Kidney epithelial cell (primary cell): Measurements from ENCODE around the gene PODXL2. TPM values are rescaled to one million over a fixed set of nuclear protein-coding genes. Genes with fewer than 3 reads are reported as not detected.

ENCODE experiments used
- DNase-seq: peaks from one replicate; pipeline ENCODE4 v3.0.0-alpha.2; 2010; ENCODE audit warnings: low read depth
- H3K27me3 ChIP-seq: 2 replicates; pipeline ENCODE4 v1.6.0; 2011; ENCODE audit warnings: low read length; ENCODE audit not compliant: control insufficient read depth, insufficient read depth
- H3K36me3 ChIP-seq: 2 replicates; pipeline ENCODE4 v1.5.1; 2011; ENCODE audit warnings: low read length; ENCODE audit not compliant: control insufficient read depth, insufficient read depth
- H3K4me3 ChIP-seq: 2 replicates; pipeline ENCODE4 v1.5.1; 2011; ENCODE audit warnings: low read depth, mild to moderate bottlenecking, control low read depth, low read length
- CTCF ChIP-seq: IDR thresholded peaks from 2 replicates; pipeline ENCODE4 v1.5.1; 2011; ENCODE audit warnings: mild to moderate bottlenecking, moderate library complexity, low read length, control low read depth, inconsistent platforms; ENCODE audit not compliant: insufficient read depth, poor library complexity, severe bottlenecking
- total RNA-seq: library from RNA; depleted of rRNA; stranded (reverse); fragments of >200 nt; gene quantifications from 2 replicates; pipeline ENCODE4 v1.2.3, GENCODE V29; 2015

PODXL2 gene
- total RNA-seq, 1 donor from 2014 or later: 69.5 TPM

DNA sequence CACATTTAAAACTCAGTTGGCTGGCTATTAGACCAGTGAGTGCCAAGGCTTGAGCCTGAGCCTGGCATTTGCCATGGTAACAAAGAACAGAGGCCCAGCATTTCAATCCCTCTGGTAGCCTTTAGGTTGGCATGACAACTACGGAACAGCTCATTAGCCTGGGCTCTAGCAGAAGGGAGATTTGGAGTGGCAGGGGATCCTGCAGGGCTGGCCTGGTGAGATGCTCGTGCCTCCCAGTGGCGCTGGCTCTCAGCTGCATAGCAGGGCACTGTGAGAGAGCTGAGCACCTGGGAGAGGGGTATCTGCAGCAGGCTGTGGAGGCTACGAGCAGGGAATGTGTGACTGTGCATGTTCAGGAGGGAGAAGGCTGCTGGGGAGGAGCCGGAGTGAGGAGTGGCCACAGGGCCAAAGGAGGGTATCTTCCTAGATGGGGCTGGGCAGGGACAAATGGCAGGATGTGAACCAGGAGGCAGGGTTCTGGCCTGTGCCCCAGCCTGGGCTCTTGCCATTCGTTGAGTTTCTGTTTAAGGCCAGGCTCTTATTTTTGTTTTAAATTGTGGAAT lies 38.2 kb downstream of the PODXL2 start:
- no peaks in the 10 kb centered on the region for H3K27me3 ChIP-seq
- H3K36me3 ChIP-seq: no peaks in the 10 kb centered on the region
- TF ChIP-seq CTCF: no peak
- DNase-seq: no peak
- no peak overlapping the region for H3K4me3 ChIP-seq

- no peaks in the 10 kb centered on the region for H3K36me3 ChIP-seq
- no peak for DNase-seq
- no peaks in the 10 kb centered on the region for H3K27me3 ChIP-seq
- no peak overlapping the region for H3K4me3 ChIP-seq
- no peak for TF ChIP-seq CTCF
These were observed 39.9 kb downstream of the PODXL2 start for GRCh38 chr3:127668906-127669305.

DNA sequence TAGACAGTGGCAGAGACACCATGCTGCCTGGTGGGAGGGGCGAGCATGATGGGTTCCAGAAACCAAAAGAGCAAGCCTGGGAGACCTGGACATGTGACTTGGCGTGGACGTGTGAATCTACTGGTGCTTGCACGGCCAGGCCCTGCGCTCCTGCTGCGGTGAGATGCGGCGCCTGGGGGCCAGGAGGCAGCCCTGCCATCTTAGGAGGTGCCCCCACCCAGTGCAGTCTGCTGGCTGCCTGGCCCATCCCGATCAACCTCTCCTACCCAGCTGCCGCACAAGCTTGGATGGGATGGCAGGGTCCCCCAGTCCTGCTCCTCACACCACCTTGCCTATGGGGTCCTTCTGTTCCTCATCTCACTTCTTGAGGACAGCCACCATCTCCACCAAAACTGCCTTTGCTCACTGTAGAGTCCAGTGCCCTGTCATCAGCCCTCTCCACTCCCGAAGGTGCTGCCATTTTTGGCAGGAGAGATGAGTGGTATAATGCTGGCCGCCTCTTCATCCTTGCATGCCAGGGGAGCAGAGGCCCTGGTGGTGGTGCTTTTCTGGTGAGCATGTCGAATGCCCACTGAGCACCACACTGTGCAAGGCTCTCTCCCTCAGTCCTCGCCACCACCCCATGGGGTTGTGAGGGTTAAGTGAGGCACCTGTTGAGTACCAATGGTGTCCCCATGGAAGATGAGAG lies 40.7 kb downstream of the PODXL2 start:
- no peak for TF ChIP-seq CTCF
- DNase-seq: no peak
- no peaks in the 10 kb centered on the region for H3K36me3 ChIP-seq
- H3K27me3 ChIP-seq: no peaks in the 10 kb centered on the region
- no peak overlapping the region for H3K4me3 ChIP-seq

DNA sequence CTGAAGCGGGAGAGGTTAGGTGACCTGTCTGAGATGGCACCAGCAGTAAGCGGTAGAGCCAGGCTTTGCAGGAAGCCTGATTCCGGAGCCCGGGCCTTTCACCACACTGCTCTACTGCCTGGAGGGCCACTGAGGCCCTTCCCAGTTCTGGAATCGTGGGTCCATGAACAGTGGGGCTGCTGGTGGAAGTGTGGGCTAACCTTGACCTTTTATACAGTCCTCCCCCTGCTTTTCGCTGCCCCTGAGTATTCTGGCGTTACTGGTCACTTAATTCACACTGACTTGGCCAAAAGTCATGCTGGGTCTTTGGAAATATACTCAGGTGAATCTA lies 41.2 kb downstream of the PODXL2 start:
- no peaks in the 10 kb centered on the region for H3K36me3 ChIP-seq
- H3K27me3 ChIP-seq: no peaks in the 10 kb centered on the region
- no peak for DNase-seq
- no peak overlapping the region for H3K4me3 ChIP-seq
- no peak for TF ChIP-seq CTCF

DNA sequence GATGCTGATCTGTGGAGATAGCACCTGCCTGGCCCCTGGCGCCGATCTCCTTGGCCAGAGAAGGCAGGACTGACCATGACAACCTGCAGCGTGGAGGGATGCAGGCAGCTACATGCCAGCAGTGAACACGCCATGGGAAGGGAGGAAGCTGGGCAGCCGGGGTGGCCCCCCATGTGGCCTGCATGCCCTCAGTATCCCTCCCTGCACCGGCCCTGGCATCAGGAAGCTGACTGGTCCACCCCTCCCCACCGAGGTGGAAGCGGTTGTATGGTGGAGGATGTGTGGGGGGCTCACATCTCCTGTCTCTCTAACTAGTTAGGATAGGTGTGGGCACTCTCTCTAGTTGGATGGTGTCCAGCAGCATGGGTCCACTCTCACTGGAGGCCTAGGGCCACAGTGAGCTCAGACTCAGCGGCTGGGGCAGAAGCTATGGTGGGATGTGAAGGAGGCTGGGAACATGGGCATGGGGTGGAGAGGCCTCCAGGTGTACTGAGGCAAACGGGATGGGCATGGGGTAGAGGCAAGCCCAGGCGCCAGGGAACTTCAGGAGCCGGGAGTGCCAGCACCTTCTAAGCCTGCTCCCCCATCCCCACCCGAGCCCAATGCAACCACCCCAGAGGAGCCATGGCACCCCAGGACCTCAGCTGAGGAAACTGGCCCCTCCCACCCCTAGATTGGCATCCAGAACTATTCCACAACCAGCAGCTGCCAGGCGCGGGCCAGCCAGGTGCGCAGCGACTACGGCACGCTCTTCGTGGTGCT lies 42.0 kb downstream of the PODXL2 start:
- no peaks in the 10 kb centered on the region for H3K27me3 ChIP-seq
- no peak for TF ChIP-seq CTCF
- no peak overlapping the region for H3K4me3 ChIP-seq

More for the DNA sequence above, 42.0 kb downstream of the PODXL2 start:
- no peaks in the 10 kb centered on the region for H3K36me3 ChIP-seq
- DNase-seq: no peak
